Tongue (tissue), 2 donors: ENCODE measurements around the gene PLEKHB1. TPM values are rescaled to one million over a fixed set of nuclear protein-coding genes. Genes with fewer than 3 reads are reported as not detected.
"Not testable (repeated sequence)": the region's sequence is repeated elsewhere in the genome, so short reads cannot be mapped to it uniquely, and the experiment has no call there.

Source experiments
- DNase-seq: peaks from one replicate; pipeline ENCODE4 v3.0.0-alpha.2; 2015
- total RNA-seq: library from RNA; depleted of rRNA; stranded (reverse); fragments of >200 nt; gene quantifications from one replicate; pipeline ENCODE4 v1.2.3, GENCODE V29; 2014

The PLEKHB1 gene
- total RNA-seq, 1 donor from 2014 or later, result 4.5 TPM

- no peak for DNase-seq
Measured at GRCh38 chr11:73648571-73649046, 2.2 kb downstream of the PLEKHB1 start.

- DNase-seq, result no peak
Measured at GRCh38 chr11:73649206-73649605, 2.8 kb downstream of the PLEKHB1 start.

GRCh38 chr11:73650400-73650799 is 4.0 kb downstream of the PLEKHB1 start:
- DNase-seq, result no peak

- no peak for DNase-seq
Measured at GRCh38 chr11:73651252-73651651, 4.9 kb downstream of the PLEKHB1 start.

- DNase-seq, result no peak
Measured at GRCh38 chr11:73651661-73652045, 5.3 kb downstream of the PLEKHB1 start.

GRCh38 chr11:73652046-73652730 is 5.8 kb downstream of the PLEKHB1 start:
- DNase-seq, result peak; percentile 68

- DNase-seq, result no peak
Measured at GRCh38 chr11:73652856-73653559, 6.6 kb downstream of the PLEKHB1 start.

- DNase-seq, result no peak
Measured at GRCh38 chr11:73653996-73654395, 7.6 kb downstream of the PLEKHB1 start.

GRCh38 chr11:73654482-73655021 is 8.2 kb downstream of the PLEKHB1 start:
- no peak for DNase-seq

- no peak for DNase-seq
Measured at GRCh38 chr11:73655686-73656085, 9.3 kb downstream of the PLEKHB1 start.

- no peak for DNase-seq
Measured at GRCh38 chr11:73656985-73657384, 10.6 kb downstream of the PLEKHB1 start.

GRCh38 chr11:73659961-73660360 is 13.6 kb downstream of the PLEKHB1 start:
- DNase-seq, result no peak

- no peak for DNase-seq
Measured at GRCh38 chr11:73660497-73661034, 14.2 kb downstream of the PLEKHB1 start.

GRCh38 chr11:73661035-73661628 is 14.8 kb downstream of the PLEKHB1 start:
- DNase-seq, result peak; percentile 94

GRCh38 chr11:73662445-73663157 is 16.2 kb downstream of the PLEKHB1 start:
- DNase-seq, result no peak

- DNase-seq, result no peak
Measured at GRCh38 chr11:73663604-73664495, 17.5 kb downstream of the PLEKHB1 start.

GRCh38 chr11:73664877-73665276 is 18.5 kb downstream of the PLEKHB1 start:
- DNase-seq, result no peak

GRCh38 chr11:73667891-73668290 is 21.5 kb downstream of the PLEKHB1 start:
- DNase-seq, result no peak

- no peak for DNase-seq
Measured at GRCh38 chr11:73670808-73671207, 24.4 kb downstream of the PLEKHB1 start.

GRCh38 chr11:73671701-73672100 is 25.3 kb downstream of the PLEKHB1 start:
- DNase-seq, result no peak

GRCh38 chr11:73676552-73676951 is 30.2 kb downstream of the PLEKHB1 start:
- not testable (repeated sequence) for DNase-seq
